GM12892 (cell line): ENCODE results near the gene KRTCAP2.

Experiments
- POLR2A ChIP-seq: IDR thresholded peaks from 2 replicates; pipeline ENCODE4 v1.6.1; 2011; ENCODE audit warnings: low read depth, low read length, control low read depth
- POLR2AphosphoS5 ChIP-seq: IDR thresholded peaks from 2 replicates; pipeline ENCODE4 v1.6.1; 2011; ENCODE audit warnings: low read depth, low read length, control low read depth
- TAF1 ChIP-seq: IDR thresholded peaks from 2 replicates; pipeline ENCODE4 v1.6.1; 2011; ENCODE audit warnings: low read depth, mild to moderate bottlenecking, control low read depth, low read length, borderline replicate concordance

DNA sequence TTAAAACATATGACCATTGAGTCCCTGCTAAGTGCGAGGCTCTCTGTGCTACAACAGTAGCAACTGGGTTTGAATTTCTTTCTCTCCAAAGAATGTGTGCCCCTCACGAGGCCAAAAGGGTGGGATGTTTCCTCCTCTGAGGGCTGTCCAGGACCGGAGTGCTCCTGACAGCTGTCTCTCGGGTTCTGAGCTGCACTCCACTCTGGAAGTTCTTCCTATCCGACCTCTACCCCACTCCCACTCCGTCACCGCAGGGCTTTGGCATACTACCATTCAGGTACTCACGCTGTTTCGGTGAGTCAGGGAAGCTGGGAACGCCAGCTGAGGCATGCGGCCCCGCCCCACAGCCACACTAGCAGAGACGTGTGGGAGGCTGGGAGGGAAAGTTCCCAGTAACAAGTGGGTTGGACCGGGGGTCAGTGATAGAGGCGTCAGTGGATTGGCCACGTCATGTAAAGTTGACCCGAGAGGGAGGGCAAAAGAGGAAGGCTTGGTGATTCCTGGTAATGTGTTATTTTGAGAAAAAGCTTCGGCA, 38.2 kb downstream of the KRTCAP2 start:
- TF ChIP-seq POLR2A (no peak), POLR2AphosphoS5 (no peak), TAF1 (no peak)
